HuH-7 (cell line): ENCODE results near the gene TMEM139.

ENCODE experiments used
- DNase-seq: peaks from one replicate; pipeline ENCODE4 v3.0.0; 2011; ENCODE audit warnings: low spot score

The TMEM139 gene

DNA sequence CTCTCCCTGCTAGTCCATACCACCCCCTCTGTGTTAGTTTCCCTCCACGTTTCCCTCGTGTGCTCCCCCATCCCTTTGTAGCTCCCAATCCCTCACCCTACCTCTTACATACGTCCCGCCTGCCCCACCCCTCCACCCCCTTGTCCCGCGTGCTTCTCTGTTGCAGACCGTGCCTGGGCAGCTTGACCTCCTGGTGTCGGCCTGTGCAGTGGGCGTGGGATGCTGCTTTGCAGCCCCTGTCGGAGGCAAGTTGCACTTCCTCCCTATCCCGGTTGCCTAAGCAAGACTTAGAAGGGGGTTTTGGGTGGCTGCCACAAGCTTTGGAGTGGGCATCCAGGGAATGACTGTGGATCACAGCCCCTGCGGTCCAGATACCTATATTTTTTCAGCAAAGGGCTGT lies 38.9 kb downstream of the TMEM139 start:
- no peak for DNase-seq

DNA sequence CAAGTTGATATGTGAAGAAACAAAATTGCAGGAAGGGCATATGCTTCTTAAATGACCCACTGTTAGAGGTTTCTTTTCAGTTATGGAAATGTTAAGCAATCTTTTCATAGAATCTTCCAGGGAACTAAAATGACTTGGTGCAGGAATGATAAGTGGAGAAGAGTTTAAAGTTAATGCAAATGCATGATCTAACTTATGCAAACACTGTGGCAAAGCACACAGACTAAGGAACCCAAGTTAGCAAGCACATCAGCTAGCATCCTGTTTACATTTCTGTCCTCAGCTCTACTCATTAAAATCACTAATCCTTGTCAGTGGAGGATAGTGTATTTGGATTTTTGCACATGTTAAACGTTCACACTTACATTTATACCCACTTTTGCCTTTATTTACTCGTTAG lies 40.5 kb downstream of the TMEM139 start:
- DNase-seq = no peak

DNA sequence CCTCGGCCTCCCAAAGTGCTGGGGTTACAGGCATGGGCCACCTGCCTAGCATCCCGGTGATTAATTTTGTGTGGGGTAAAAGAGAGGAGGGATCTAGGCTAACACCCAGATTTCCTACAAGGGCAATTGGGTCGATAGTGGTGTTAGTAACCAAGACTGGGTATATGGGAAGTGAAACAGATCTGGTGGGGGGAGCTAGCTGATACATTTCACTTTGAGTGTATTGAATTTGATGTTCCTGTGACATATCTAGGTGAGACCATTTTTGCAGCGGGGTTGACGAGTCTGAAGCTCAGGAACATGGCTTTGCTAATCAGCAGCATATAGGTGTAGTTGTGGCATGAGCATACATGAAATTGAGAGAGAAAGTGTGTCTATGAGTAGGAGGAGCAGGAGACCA lies 43.1 kb downstream of the TMEM139 start:
- no peak for DNase-seq

DNA sequence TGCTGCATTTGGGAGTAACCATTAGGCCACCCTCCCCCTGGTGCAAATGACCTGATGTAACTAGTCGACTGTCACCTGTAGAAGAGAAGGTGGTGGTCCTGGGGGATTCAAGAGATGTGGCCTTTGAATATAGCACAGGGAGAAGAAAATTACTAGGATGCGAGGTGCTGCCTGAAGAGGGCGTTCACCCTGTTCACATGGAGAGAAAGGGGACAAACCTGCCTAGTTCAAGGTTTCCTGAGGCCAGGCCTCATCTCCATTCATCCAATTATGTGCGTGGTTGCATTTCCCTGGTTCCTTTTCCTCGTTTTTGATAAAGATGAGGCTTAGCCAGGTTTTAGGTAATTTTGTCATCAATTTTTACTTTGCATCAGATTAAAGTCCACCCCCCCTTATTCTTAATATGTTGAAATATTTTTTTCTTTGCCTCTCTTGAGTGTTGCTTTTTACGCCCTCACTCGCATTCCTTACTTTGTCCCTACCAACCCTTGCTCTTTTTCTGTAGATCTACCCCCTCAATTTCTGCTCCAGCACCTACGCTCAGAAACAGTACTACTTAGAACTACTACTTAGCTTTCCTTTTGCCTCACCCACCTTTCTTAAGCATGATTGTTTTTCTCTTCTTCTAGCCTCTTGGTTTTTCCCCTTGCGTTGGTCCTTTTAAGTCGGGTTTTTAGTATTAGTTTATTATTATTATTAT lies 44.9 kb downstream of the TMEM139 start:
- DNase-seq = no peak

DNA sequence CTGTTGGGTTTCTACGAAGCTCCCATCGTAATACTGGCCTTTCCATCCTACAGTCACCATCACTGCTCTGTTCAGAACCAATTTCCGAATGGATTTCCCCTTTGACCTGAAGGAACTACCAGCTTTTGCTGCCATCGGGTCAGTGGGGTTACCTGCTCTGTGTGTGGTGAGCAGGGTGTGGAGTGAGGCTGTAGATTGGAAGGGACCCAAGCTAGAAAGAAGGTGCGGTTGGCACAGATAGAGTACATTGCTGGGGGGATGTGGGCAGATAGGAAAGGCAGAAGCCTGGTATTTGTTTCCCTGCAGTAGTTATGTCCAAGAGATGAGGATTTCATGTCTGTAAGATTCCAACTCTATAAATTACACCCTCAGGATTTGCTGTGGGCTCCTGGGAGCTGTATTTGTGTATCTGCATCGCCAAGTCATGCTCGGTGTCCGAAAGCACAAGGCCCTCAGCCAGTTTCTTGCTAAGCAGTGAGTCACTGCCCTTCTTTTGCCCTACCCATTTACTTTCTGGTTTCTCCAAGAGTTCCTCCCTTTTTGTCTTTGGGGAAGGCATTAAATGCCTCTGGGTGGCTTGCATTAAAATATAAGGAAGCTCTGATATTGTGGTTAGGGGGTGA lies 46.5 kb downstream of the TMEM139 start:
- DNase-seq = no peak

DNA sequence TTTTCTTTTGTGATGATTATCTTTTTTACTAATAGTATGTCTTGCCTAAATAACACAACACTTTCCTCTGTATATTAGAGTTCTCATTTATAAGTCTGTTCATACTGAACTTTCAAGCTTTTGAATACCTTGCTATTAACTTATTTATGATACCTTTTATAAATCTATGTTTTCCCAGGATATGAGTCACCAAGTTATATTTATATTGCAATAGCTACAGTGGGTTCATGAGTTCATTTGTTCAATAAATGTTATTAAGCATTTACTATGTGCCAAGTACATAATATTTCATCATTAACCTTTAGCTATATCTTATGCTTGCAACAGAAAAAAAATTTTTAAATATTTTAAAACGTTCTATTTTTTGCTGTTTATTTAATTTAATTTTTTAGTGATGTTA lies 49.5 kb downstream of the TMEM139 start:
- DNase-seq = no peak

DNA sequence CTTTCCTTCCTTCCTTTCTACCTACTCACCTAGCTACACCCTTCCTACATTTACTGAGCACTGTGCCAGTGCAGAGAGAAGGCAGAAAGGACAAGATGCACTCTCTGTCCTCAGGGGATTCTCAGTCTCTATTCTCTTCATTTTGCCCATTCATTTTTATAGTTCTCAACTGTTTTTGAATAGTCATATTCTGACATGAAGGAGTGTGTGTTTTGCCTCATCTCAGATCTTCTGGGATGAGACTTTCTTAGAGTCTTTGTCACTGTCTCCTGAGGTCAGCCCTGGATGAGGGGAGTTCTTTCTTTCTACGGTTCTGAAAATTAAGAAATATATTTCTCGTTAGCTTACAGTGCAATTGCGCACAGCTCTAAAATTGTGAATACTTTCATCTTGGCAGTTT lies 52.5 kb downstream of the TMEM139 start:
- no peak for DNase-seq
